Natural killer cell (primary cell): Measurements from ENCODE around the gene TENM4. TPM values are rescaled to one million over a fixed set of nuclear protein-coding genes. Genes with fewer than 3 reads are reported as not detected.

Experiments used
- ATAC-seq, 3 donors: fragments of 150-1000 bp in 2 of 3; fragments of 200-7000 bp in 1 of 3; cut with Tn5 transposase; 1 replicate in 1 of 3; 2 replicates in 2 of 3; pipeline ENCODE4 v1.10.0; 2021; ENCODE audit warnings: mild to moderate bottlenecking in 2 of 3, moderate library complexity in 2 of 3
- DNase-seq, 2 donors: peaks; one replicate each; pipeline versions ENCODE4 v3.0.0 to v3.0.0-alpha.2; 2013 to 2021; ENCODE audit warnings: mixed read lengths in 1 of 2
- H3K27ac ChIP-seq: one replicate; pipeline ENCODE4 v1.5.1; 2013; ENCODE audit warnings: mild to moderate bottlenecking, low read length
- H3K27me3 ChIP-seq: one replicate; pipeline ENCODE4 v1.6.1; 2013; ENCODE audit warnings: low read length; ENCODE audit not compliant: control insufficient read depth, insufficient read depth
- H3K36me3 ChIP-seq: one replicate; pipeline ENCODE4 v1.6.1; 2013; ENCODE audit warnings: low read length; ENCODE audit not compliant: control insufficient read depth, insufficient read depth
- H3K4me1 ChIP-seq: one replicate; pipeline ENCODE4 v1.6.1; 2013; ENCODE audit warnings: low read length; ENCODE audit not compliant: control insufficient read depth, insufficient read depth
- H3K4me3 ChIP-seq: one replicate; pipeline ENCODE4 v1.5.1; 2013; ENCODE audit warnings: low read length
- H3K9me3 ChIP-seq: one replicate; pipeline ENCODE4 v1.6.1; 2013; ENCODE audit warnings: low read length; ENCODE audit not compliant: control insufficient read depth, insufficient read depth
- H3K27ac Mint-ChIP-seq, 2 donors: one replicate each; pipeline ENCODE4 v1.8.0; 2022; ENCODE audit warnings: mild to moderate bottlenecking in 2 of 2, mixed read lengths in 2 of 2, moderate library complexity in 1 of 2
- H3K27me3 Mint-ChIP-seq, 2 donors: one replicate each; pipeline ENCODE4 v1.8.0; 2022; ENCODE audit warnings: low read depth in 2 of 2, mixed read lengths in 2 of 2
- H3K36me3 Mint-ChIP-seq: one replicate; pipeline ENCODE4 v1.8.0; 2022; ENCODE audit warnings: mixed read lengths
- H3K4me1 Mint-ChIP-seq, 2 donors: one replicate each; pipeline ENCODE4 v1.8.0; 2022; ENCODE audit warnings: mixed read lengths in 2 of 2
- H3K4me3 Mint-ChIP-seq: one replicate; pipeline ENCODE4 v1.8.0; 2022; ENCODE audit warnings: mild to moderate bottlenecking, moderate library complexity, mixed read lengths
- H3K9me3 Mint-ChIP-seq, 2 donors: one replicate each; pipeline ENCODE4 v1.8.0; 2022; ENCODE audit warnings: mixed read lengths in 2 of 2
- WGBS: methylation state at CpG from one replicate; pipeline ENCODE4 v1.1.7; 2013; ENCODE audit warnings: missing lambda C conversion rate; ENCODE audit not compliant: insufficient coverage; 5-methylcytosine and 5-hydroxymethylcytosine counted together
- intact Hi-C: fragments of 100-400 bp; cut with micrococcal nuclease; formaldehyde crosslinking; loops from one replicate; pipeline ENCODE4 v1.14.2; 2022
- total RNA-seq, 4 donors: library from RNA; stranded (reverse); fragments of 120-200 nt in 1 of 4; gene quantifications; one replicate each; pipeline versions ENCODE4 v1.2.3 to v1.2.4, GENCODE V29; 2013 to 2022
- TF ChIP-seq, protein P1 (sequence below): fragments of 200-600 bp; IDR thresholded peaks from one replicate; pipeline ENCODE4 v1.8.0; 2022; ENCODE audit warnings: antibody characterized with exemption

The TENM4 gene
- total RNA-seq, 3 donors from 2014 or later (not counting 1 experiment from before 2014, with no cell fraction given) = 0.63 to 0.75 TPM; not detected in 1

DNA sequence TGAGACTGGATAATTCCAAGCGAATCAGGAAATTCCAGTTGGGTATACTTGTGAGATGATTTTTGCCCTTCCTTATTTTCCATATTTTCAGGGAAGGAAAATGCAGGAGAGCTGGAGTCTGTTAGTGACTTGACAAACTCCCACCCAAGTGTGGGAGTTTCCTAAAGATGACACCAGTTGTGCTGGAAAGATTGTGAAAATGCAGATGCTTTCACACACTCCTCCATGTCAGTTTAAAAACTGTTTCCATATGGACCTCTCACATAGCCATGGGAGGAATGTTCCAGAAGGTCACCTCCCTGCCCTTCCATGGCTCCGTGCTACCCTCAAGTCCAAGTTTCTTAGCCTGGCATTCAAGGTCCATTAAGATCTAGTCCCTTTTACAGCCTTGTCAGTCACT, 515.4 kb downstream of the TENM4 start:
- TF ChIP-seq, protein P1, sequence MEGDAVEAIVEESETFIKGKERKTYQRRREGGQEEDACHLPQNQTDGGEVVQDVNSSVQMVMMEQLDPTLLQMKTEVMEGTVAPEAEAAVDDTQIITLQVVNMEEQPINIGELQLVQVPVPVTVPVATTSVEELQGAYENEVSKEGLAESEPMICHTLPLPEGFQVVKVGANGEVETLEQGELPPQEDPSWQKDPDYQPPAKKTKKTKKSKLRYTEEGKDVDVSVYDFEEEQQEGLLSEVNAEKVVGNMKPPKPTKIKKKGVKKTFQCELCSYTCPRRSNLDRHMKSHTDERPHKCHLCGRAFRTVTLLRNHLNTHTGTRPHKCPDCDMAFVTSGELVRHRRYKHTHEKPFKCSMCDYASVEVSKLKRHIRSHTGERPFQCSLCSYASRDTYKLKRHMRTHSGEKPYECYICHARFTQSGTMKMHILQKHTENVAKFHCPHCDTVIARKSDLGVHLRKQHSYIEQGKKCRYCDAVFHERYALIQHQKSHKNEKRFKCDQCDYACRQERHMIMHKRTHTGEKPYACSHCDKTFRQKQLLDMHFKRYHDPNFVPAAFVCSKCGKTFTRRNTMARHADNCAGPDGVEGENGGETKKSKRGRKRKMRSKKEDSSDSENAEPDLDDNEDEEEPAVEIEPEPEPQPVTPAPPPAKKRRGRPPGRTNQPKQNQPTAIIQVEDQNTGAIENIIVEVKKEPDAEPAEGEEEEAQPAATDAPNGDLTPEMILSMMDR = no peak
- Histone ChIP-seq H3K27ac (no peak overlapping the region), H3K4me1 (no peaks in the 10 kb centered on the region), H3K36me3 (no peaks in the 10 kb centered on the region), H3K9me3 (no peaks in the 10 kb centered on the region), H3K4me3 (no peak overlapping the region), H3K27me3 (no peaks in the 10 kb centered on the region)
- ATAC-seq = no peak
- 86% methylated on average over 2 of the region's 2 CpGs for WGBS
- Mint-ChIP-seq H3K27ac (no peak overlapping the region), H3K9me3 (no peaks in the 10 kb centered on the region), H3K4me3 (no peak overlapping the region), H3K27me3 (peaks cover 0 to 14% of the 10 kb centered on the region in 2 donors), H3K36me3 (no peaks in the 10 kb centered on the region), H3K4me1 (no peaks in the 10 kb centered on the region)
- intact Hi-C loops = no loop called here
- DNase-seq = no peak

- no peak overlapping the region for H3K4me3 Mint-ChIP-seq
- DNase-seq = no peak
- no peak for ATAC-seq
- H3K27ac ChIP-seq = no peak overlapping the region
- H3K9me3 ChIP-seq = no peaks in the 10 kb centered on the region
- H3K4me1 ChIP-seq = no peaks in the 10 kb centered on the region
- WGBS = 89% methylated on average over 5 of the region's 5 CpGs
- TF ChIP-seq, protein P1 = no peak
- H3K4me3 ChIP-seq = no peak overlapping the region
- H3K27me3 Mint-ChIP-seq = peaks cover 0 to 3% of the 10 kb centered on the region in 2 donors
- no peaks in the 10 kb centered on the region for H3K27me3 ChIP-seq
- intact Hi-C loops = no loop called here
- H3K36me3 ChIP-seq = no peaks in the 10 kb centered on the region
- H3K27ac Mint-ChIP-seq = no peak overlapping the region
- H3K36me3 Mint-ChIP-seq = no peaks in the 10 kb centered on the region
- no peaks in the 10 kb centered on the region for H3K4me1 Mint-ChIP-seq
- H3K9me3 Mint-ChIP-seq = no peaks in the 10 kb centered on the region
Measured at GRCh38 chr11:78922859-78923625, 517.8 kb downstream of the TENM4 start.

- Mint-ChIP-seq H3K4me1 (no peaks in the 10 kb centered on the region), H3K9me3 (no peaks in the 10 kb centered on the region), H3K36me3 (no peaks in the 10 kb centered on the region), H3K27ac (no peak overlapping the region), H3K4me3 (no peak overlapping the region), H3K27me3 (peaks cover 0 to 3% of the 10 kb centered on the region in 2 donors)
- H3K27me3 ChIP-seq = no peaks in the 10 kb centered on the region
- H3K4me1 ChIP-seq = no peaks in the 10 kb centered on the region
- TF ChIP-seq, protein P1 = no peak
- no peaks in the 10 kb centered on the region for H3K36me3 ChIP-seq
- ATAC-seq = no peak
- intact Hi-C loops = no loop called here
- no peak for DNase-seq
- WGBS = 48% methylated on average over 3 of the region's 3 CpGs
- H3K4me3 ChIP-seq = no peak overlapping the region
- H3K9me3 ChIP-seq = no peaks in the 10 kb centered on the region
- H3K27ac ChIP-seq = no peak overlapping the region
Measured at GRCh38 chr11:78921509-78921908, 519.3 kb downstream of the TENM4 start.

DNA sequence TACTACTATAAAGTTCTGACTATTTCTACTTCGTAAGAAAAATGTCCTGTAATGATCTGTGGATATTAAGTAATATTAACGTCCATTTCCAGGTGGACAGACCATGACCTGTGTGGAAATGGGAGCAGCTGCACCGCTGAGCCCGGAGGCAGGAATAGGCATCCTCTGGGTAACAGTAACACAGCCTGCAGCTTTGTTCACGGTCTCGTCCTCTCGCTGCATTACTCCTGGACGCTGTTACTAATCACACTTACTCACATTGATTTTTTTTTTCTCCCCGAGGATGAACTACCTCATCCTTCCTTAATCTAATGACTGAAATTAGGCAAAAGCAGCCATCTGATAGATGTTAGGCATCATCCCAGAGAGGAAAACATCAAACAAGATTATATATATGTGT, 520.5 kb downstream of the TENM4 start:
- no peaks in the 10 kb centered on the region for H3K4me1 ChIP-seq
- Mint-ChIP-seq H3K9me3 (no peaks in the 10 kb centered on the region), H3K4me3 (no peak overlapping the region), H3K27ac (no peak overlapping the region), H3K27me3 (peaks cover 0 to 3% of the 10 kb centered on the region in 2 donors), H3K36me3 (no peaks in the 10 kb centered on the region), H3K4me1 (no peaks in the 10 kb centered on the region)
- 71% methylated on average over 9 of the region's 9 CpGs for WGBS
- no peaks in the 10 kb centered on the region for H3K9me3 ChIP-seq
- TF ChIP-seq, protein P1 = no peak
- no peaks in the 10 kb centered on the region for H3K36me3 ChIP-seq
- intact Hi-C loops = no loop called here
- DNase-seq = no peak
- H3K4me3 ChIP-seq = no peak overlapping the region
- no peak for ATAC-seq
- no peaks in the 10 kb centered on the region for H3K27me3 ChIP-seq
- no peak overlapping the region for H3K27ac ChIP-seq
